Right ventricle myocardium inferior (tissue), 1 donor: ENCODE data around the gene SDC1. TPM values are rescaled to one million over a fixed set of nuclear protein-coding genes. Genes with fewer than 3 reads are reported as not detected.
A peak's percentile ranks its signal among the peaks of the same experiment; 100 is the strongest.

ENCODE experiments used
- ATAC-seq: fragments of 200-7000 bp; cut with Tn5 transposase; one replicate; pipeline ENCODE4 v1.9.1; 2020; ENCODE audit warnings: mild to moderate bottlenecking, moderate library complexity
- DNase-seq: peaks from one replicate; pipeline ENCODE4 v3.0.0; 2021; ENCODE audit errors: missing footprints
- intact Hi-C: fragments of 100-400 bp; cut with DNase I; formaldehyde crosslinking; loops from one replicate; pipeline ENCODE4 v1.11.0; 2022
- total RNA-seq: library from RNA; stranded (reverse); fragmentation: NEBNext Ultra II Directional; extraction: Animal tissue kit (Norgen Biotek cat#: 25700); gene quantifications from one replicate; pipeline ENCODE4 v1.2.1, GENCODE V29; 2021
- donor health status: DM: no; HTN: yes; CAD: no; lungs with severe emphysema.

SDC1 gene
- total RNA-seq, 1 donor from 2014 or later = 0.68 TPM

DNA sequence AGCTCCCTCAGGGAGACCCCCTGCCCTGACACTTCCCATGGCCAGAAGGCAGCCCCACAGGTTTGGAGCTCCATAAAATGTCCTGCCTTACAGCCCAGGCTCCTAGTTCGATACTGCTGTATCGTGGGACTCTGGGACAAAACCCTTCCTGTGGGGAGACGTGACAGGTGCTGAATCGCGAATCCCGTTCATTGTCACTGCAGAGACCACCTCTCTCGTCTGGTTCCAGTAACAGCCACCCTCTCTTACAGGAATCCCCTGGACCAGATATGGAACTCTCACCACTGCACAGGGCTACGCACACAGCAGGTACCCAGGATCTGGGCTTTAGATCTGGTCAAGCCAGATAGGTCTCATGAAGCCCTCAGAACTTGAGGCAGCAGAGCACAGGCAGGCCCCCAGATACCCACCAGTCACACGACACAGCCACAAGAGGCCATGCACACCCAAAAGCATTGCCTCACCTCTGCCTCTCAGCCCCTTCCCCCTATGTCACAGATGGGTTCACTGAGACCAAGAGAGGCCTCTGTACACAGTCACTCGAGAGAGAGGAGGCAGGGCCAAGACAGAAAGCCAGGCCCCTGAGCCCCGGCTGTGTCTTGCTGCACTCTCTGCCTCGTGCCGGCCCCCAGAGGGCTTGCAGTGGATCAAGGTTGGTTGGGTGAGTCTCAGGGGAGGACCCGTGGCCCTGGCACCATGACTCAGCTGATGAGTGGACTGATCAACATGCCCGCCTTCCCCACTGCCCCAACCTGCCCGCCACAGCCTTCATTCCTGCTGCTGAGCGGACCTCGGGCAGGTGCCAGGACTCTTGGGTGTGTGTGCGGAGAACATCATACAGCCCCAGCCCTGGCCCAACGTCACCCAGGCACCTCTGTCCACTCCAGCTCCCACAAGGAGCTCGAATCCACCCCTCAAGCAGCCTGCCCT lies 7.6 kb downstream of the SDC1 start:
- ATAC-seq = no peak
- no peak for DNase-seq
- intact Hi-C loops = no loop called here

DNA sequence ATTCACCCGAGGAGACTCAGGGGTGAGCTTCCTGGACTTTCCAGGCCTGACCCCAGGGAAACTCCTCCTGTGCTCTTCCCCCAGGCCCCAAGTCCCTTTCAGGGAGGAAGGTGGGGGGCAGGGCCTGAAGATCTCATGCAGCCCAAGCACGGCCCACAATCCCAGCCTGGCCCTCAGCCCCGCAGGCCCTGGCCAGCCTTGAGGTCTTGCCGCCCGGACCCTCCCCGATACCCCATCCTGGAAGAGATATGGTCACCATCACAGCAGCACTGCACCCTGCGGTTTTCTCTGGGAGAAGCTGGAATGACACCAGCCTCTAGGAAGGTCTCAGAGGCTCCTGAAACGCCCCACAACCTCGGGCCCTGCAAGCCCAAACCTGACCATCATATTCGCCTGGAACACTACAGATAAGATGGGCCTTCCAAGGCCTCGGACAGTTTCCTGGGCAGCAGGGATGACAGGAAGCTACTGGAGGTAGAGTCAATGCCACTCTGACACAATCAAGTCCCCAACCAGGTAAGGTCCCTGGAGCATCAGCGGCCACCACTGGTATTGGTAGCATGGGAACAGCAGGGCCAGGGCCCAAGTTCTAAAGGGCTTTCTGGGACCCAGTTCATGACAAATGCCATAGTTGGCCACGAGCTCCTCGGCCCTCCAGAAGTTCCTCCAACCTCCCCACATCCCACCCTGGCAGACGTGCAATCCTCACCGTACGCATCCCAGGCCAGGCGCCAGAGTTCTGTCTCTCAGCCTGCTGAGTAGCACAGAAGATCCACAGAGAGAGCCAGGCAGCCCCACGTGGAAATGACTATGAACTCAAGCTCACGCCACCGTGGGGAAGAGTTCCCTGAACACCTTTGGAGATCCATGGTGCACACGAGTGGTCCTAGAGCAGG lies 8.6 kb downstream of the SDC1 start:
- ATAC-seq (no peak), DNase-seq (no peak)
- intact Hi-C loops = no loop called here

- intact Hi-C loops = no loop called here
- no peak for ATAC-seq
- no peak for DNase-seq
These were observed 9.5 kb downstream of the SDC1 start for GRCh38 chr2:20215183-20216040.

DNA sequence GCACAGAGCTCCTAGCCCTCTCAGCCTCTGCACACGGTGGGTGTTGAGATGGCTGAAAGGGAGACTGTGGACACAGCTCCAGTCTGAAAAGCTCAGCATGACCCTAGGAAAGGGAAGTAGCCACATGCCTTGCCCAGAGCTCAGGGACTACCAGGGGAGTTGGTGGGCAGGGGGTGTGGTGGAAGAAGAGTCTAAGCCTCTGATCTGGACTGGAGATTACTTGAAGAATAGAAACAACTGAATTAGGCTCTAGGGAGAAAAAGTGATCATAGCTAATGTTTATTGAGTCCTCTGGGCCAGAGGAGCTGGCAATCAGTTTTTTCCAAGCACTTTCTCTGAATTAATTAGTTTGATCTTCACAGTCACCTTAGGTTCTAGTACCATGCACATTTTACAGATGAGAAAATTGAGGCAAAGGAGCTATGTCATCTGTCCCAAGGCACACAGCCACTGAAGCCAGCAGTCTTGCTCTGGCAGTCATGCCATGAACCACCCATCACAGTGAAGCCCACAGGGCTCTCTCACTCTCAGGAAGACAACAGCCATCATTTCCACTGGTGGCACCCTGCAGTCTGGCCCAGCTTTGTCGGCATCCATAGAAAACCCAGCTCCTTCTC lies 10.3 kb downstream of the SDC1 start:
- ATAC-seq = no peak
- no peak for DNase-seq
- intact Hi-C loops = no loop called here

DNA sequence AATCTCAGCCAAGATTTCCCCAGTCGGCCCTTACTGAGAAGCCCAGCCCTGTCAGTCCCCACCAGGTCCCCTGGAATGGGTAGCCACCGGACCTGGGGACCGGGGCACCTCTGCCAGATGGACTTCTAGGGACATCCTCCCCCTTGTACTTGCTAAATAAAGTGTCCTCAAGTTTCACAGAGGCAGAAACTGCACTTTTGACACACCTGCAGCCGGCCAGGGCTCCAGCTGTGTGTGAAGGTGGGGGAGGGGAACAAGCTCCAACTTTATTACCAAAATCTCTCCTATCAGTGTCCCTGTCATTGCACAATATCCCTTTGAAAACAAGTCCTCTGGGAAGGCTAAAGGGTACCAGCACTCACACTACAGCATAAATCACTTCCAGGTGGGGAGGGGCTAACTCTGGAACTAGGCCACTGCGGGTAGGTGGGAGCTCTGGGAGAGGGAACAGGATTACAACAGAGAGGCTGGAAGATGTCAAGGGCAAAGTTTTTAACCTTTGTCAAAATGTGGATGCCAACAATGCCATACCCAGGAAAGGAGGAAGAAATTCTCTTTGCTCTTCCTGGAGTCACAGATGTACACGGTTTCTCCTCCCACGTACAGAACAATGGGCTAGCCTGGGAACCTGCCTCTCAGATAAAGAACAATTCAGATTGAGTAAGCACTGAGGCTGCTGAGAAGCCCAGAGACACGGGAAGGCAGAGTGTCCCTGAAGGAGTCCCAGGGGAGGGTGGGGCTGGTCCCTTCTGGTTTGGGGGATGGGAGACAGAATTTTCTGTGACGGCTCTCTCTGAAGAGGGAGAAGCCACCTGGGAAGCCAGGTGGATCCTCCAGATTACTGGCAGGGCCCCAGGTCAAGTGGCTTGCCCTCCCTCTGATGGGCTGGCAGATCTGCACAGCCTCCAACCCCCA lies 11.0 kb downstream of the SDC1 start:
- intact Hi-C loops = no loop called here
- ATAC-seq = no peak

DNA sequence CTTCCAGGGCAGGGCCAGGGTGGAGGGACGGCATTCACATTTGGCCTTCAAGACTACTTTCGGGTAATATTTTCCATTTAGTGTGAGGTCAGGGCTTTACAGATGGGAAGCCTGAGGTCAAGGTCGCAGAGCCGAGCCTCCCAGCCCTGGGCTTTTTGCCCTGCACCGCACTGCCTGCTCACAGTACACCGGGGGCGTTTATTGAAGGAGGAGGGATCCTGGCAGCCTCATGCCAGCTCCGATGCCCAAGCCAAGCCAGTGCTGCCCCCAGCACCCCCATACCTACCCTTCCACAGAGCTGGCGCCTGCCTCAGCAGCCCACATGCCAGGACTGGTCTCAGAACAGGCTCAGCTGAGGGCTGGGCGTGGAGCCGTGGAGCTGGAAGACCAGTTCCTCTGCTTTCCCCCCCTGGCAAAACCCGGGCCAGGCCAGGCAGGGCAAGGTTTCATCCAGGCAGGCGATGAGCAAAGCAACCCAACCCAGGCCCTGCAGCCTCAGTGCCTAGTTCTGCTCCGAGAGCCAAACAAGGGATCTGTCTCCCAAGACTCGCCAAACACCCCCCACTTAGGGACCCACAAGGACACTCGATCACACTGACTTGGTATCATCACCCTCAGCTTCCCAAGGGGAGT lies 11.9 kb downstream of the SDC1 start:
- ATAC-seq (no peak), DNase-seq (no peak)
- intact Hi-C loops = no loop called here

More for the DNA sequence above, 11.0 kb downstream of the SDC1 start:
- DNase-seq = no peak

DNA sequence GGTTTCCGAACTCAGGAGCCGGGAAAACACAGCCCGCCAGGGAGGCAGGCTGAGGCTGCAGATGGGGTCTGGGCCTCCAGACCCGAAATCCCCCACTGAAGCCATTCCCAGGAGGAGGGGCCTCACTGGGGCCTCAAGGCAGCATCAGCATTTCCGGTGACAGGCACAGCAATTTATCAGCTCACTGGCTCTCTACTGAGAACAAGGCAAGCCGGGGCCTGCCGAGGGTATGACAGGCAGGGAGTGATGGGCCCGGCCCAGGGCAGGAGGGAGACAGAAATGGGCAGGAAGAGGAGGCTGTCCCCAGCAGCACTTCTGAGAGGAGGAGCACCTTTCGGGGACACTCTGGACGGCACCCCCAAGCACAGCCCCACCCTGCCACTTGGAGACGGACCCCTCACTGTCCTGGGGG lies 12.5 kb downstream of the SDC1 start:
- intact Hi-C loops = no loop called here
- DNase-seq = no peak
- ATAC-seq = peak; percentile 8

DNA sequence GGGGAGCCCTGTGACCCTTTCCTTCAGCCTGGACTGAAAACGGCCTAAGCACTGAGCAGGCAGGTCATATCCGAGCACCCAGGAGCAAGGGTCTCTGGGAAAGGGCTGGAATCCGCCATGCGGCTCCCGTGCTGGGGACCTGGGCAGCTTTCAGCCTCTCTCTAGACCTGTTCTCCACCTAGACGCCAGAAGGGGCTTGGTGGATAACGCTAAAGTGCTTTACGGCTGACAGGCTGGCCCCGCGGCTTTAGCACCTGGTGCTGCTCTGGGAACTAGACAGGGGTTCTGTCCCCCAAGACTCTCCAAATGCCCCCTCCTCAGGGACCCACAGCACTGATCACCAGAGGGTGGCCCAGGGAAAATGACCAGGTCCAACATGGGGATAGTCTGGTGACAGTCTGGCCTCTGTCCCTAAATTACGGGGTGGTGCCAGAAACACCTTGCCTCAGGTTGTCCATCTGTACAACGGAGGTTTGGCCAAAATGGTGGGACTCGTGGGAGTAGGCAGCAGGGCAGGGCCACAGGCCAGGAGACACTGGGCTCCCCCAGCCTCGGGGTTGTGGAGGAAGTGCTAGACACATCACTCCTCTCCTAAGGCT lies 13.0 kb downstream of the SDC1 start:
- intact Hi-C loops = no loop called here
- ATAC-seq (no peak), DNase-seq (no peak)

GRCh38 chr2:20211420-20211819 lies 13.5 kb downstream of the SDC1 start:
- ATAC-seq (no peak), DNase-seq (peak; percentile 55)
- intact Hi-C loops = no loop called here

DNA sequence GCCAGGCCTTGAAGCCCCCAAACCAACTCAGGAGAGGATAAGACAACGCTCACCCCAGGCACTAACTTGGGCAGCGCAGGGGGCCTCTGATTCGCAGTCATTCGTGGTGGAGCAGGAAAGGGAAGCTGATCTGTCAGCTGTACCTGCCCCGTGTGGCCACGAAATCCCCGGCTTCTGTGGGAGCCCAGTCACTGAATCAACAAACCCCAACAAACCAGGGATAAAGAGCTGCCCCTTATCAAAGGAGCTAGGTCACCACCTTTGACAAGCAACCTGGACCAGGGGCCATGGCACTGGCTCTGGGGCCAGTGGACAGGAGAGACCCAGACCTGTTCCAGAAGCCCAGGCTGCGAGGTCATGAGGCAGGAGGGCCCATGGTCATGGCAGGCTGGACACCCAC lies 14.5 kb downstream of the SDC1 start:
- ATAC-seq (no peak), DNase-seq (peak; percentile 8)
- intact Hi-C loops = no loop called here

GRCh38 chr2:20209373-20210109 lies 15.4 kb downstream of the SDC1 start:
- ATAC-seq (no peak), DNase-seq (peak; percentile 30)
- intact Hi-C loops = no loop called here

- DNase-seq = peak; percentile 56
- intact Hi-C loops = no loop called here
- no peak for ATAC-seq
These were observed 16.5 kb downstream of the SDC1 start for GRCh38 chr2:20208476-20208859.

GRCh38 chr2:20207051-20207450 lies 17.9 kb downstream of the SDC1 start:
- intact Hi-C loops = no loop called here
- DNase-seq (no peak), ATAC-seq (no peak)

DNA sequence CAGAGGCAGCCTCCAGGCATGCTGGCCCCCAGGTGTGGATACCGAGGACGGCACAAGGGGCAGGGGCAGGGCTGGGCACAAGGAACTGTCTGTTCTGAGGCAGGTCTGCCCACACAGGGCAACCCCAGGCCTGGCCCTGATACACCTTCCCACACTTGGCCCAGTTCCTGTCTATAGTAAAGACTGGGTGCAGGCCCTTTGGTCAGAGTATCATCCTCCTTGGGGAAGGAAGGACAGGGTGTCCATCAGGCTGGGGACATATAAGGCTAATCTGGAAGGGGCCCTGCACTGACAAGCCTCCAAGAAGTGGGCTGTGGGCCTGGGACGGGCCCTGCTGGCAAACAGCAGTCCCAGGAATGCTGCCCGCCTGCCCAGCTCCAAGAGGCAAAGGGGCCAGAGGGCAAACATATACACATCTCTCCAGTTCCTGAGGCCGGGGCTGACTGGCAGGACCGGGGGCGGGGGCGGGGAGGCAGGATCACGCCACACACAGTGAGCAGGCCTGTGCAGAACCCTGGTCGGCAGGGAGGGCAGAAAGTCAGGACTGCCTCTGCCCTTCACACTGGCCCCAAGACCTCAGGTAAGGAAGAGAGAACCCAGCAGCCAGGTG lies 18.9 kb downstream of the SDC1 start:
- DNase-seq (peak; percentile 46), ATAC-seq (no peak)
- intact Hi-C loops = no loop called here

- ATAC-seq = no peak
These were observed 19.9 kb downstream of the SDC1 start for GRCh38 chr2:20205069-20205468.

More at GRCh38 chr2:20205069-20205468, 19.9 kb downstream of the SDC1 start:
- intact Hi-C loops = no loop called here
- DNase-seq = peak; percentile 41
